Measurements from ENCODE around the gene NCKAP5.

DNA sequence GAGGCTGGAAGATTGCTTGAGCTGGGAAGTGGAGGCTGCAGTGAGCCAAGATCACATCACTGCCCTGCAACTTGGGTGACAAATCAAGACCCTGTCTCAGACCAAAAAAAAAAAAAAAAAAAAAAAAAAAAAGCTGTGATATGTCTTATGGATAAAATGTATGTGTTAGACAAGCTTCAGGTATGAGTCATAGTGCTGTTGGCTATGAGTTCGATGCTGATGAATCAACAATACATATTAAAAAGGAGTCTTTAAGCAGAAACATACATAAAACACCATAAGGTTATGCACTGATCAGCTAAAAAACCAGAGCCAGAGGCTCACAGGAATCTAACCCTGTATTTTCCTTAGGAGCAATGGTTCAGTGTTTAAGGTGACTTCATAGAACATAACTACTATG lies 332.3 kb downstream of the NCKAP5 start:
- TF ChIP-seq POLR2A (IDR thresholded peaks at IDR 0.05) = no peak
- TF ChIP-seq POLR2AphosphoS5 (IDR thresholded peaks at IDR 0.05) = no peak

Measured in spleen (tissue), 3 donors.